Mesodermal cell (in vitro differentiated cells): ENCODE results near the gene DDX39B.
A peak's percentile ranks its signal among the peaks of the same experiment; 100 is the strongest.
"Not testable (repeated sequence)": the region's sequence is repeated elsewhere in the genome, so short reads cannot be mapped to it uniquely, and the experiment has no call there.

ENCODE experiments used
- H3K27ac ChIP-seq: 2 replicates; pipeline ENCODE4 v1.7.0; 2013; ENCODE audit warnings: mild to moderate bottlenecking, low read depth, low read length, moderate library complexity; ENCODE audit not compliant: severe bottlenecking
- H3K36me3 ChIP-seq: 2 replicates; pipeline ENCODE4 v1.7.1; 2013; ENCODE audit warnings: mild to moderate bottlenecking, low read length, moderate library complexity; ENCODE audit not compliant: control insufficient read depth, insufficient read depth
- H3K4me1 ChIP-seq: one replicate; pipeline ENCODE4 v1.7.1; 2013; ENCODE audit warnings: mild to moderate bottlenecking, low read length; ENCODE audit not compliant: insufficient read depth, control insufficient read depth, poor library complexity, severe bottlenecking
- H3K4me3 ChIP-seq: 2 replicates; pipeline ENCODE4 v1.7.0; 2013; ENCODE audit warnings: low read length, control low read depth, mild to moderate bottlenecking; ENCODE audit not compliant: insufficient read depth, poor library complexity, severe bottlenecking; ENCODE audit errors: extremely low read depth
- H3K9me3 ChIP-seq: 2 replicates; pipeline ENCODE4 v1.7.1; 2013; ENCODE audit warnings: mild to moderate bottlenecking, low read length, moderate library complexity; ENCODE audit not compliant: control insufficient read depth
- WGBS, 2 experiments: methylation state at CpG; one replicate each; pipeline ENCODE4 v1.1.5; 2013; ENCODE audit warnings: missing lambda C conversion rate in 2 of 2; ENCODE audit not compliant: insufficient coverage in 2 of 2; 5-methylcytosine and 5-hydroxymethylcytosine counted together

Gene DDX39B

GRCh38 chr6:31521835-31522234 lies 20.0 kb downstream of the DDX39B start:
- Histone ChIP-seq H3K4me3 (no peak overlapping the region), H3K27ac (no peak overlapping the region), H3K4me1 (peaks cover 12% of the 10 kb centered on the region), H3K36me3 (no peaks in the 10 kb centered on the region), H3K9me3 (no peaks in the 10 kb centered on the region)
- WGBS, 2 experiments = 60 to 80% methylated on average over 1 to 2 of the region's 3 CpGs

- Histone ChIP-seq H3K4me1 (no peaks in the 10 kb centered on the region), H3K4me3 (no peak overlapping the region), H3K36me3 (no peaks in the 10 kb centered on the region), H3K9me3 (no peaks in the 10 kb centered on the region), H3K27ac (no peak overlapping the region)
- 83 to 96% methylated on average over 3 to 4 of the region's 5 CpGs for WGBS, 2 experiments
Measured at GRCh38 chr6:31513456-31514165, 28.2 kb downstream of the DDX39B start.

- H3K4me3 ChIP-seq = no peak overlapping the region
- 84 to 100% methylated on average over 2 to 4 of the region's 4 CpGs for WGBS, 2 experiments
- H3K27ac ChIP-seq = no peak overlapping the region
- H3K9me3 ChIP-seq = no peaks in the 10 kb centered on the region
- peaks cover 3% of the 10 kb centered on the region for H3K36me3 ChIP-seq
- no peaks in the 10 kb centered on the region for H3K4me1 ChIP-seq
Measured at GRCh38 chr6:31510007-31510406, 31.8 kb downstream of the DDX39B start.

GRCh38 chr6:31509036-31509435 lies 32.8 kb downstream of the DDX39B start:
- H3K27ac ChIP-seq, H3K9me3 ChIP-seq, H3K36me3 ChIP-seq, H3K4me3 ChIP-seq, H3K4me1 ChIP-seq: not testable (repeated sequence)
- 100% methylated on average over 1 of the region's 2 CpGs; no CpG with 5 or more reads in 1 of the 2 experiments for WGBS, 2 experiments

- Histone ChIP-seq H3K9me3 (no peaks in the 10 kb centered on the region), H3K36me3 (peaks cover 3% of the 10 kb centered on the region), H3K27ac (no peak overlapping the region), H3K4me3 (no peak overlapping the region), H3K4me1 (no peaks in the 10 kb centered on the region)
Measured at GRCh38 chr6:31502586-31502985, 39.2 kb downstream of the DDX39B start.

- no CpG with 5 or more reads among the region's 2 CpGs for WGBS, 2 experiments
- H3K9me3 ChIP-seq, H3K27ac ChIP-seq, H3K36me3 ChIP-seq, H3K4me1 ChIP-seq, H3K4me3 ChIP-seq: not testable (repeated sequence)
Measured at GRCh38 chr6:31499648-31500047, 42.2 kb downstream of the DDX39B start.

- 5 to 6% methylated on average over 20 to 21 of the region's 21 CpGs for WGBS, 2 experiments
- no peaks in the 10 kb centered on the region for H3K36me3 ChIP-seq
- peak overlapping the region; percentile 50 for H3K4me3 ChIP-seq
- H3K27ac ChIP-seq = no peak overlapping the region
- no peaks in the 10 kb centered on the region for H3K9me3 ChIP-seq
- peaks cover 7% of the 10 kb centered on the region for H3K4me1 ChIP-seq
Measured at GRCh38 chr6:31498748-31499147, 43.1 kb downstream of the DDX39B start.

- Histone ChIP-seq H3K27ac (no peak within 1 kb of the TSS), H3K4me3 (peak within 1 kb of the TSS; percentile 50), H3K36me3 (no peaks in the 10 kb centered on the region), H3K9me3 (no peaks in the 10 kb centered on the region), H3K4me1 (peaks cover 7% of the 10 kb centered on the region)
- WGBS, 2 experiments = 3% methylated on average over 41 to 43 of the region's 64 CpGs
Measured at GRCh38 chr6:31497531-31498476, 44.0 kb downstream of the DDX39B start, which contains the start of gene MICB. Gene MICB, plus strand, starts transcription at chr6:31498145. Its CDS starts 49 bp downstream, at chr6:31498194.

GRCh38 chr6:31496826-31497225 lies 45.0 kb downstream of the DDX39B start:
- 65 to 70% methylated on average over 4 of the region's 4 CpGs for WGBS, 2 experiments
- not testable (repeated sequence) for H3K4me1 ChIP-seq, H3K36me3 ChIP-seq, H3K9me3 ChIP-seq, H3K27ac ChIP-seq, H3K4me3 ChIP-seq

GRCh38 chr6:31495580-31495979 lies 46.2 kb downstream of the DDX39B start:
- Histone ChIP-seq H3K4me3 (peak overlapping the region; percentile 65), H3K27ac (no peak overlapping the region), H3K4me1 (peaks cover 7% of the 10 kb centered on the region), H3K36me3 (no peaks in the 10 kb centered on the region), H3K9me3 (no peaks in the 10 kb centered on the region)
- WGBS, 2 experiments = 100% methylated on average over 1 of the region's 2 CpGs
